ENCODE measurements around the gene FOXK1.
"Not testable (repeated sequence)": the region's sequence is repeated elsewhere in the genome, so short reads cannot be mapped to it uniquely, and the experiment has no call there.

FOXK1 gene

GRCh38 chr7:4786015-4786414, 103.9 kb downstream of the FOXK1 start:
- DNase-seq (ENCODE audit: low spot score), result no peak

- DNase-seq (ENCODE audit: low spot score), result no peak
Observed at GRCh38 chr7:4787541-4787940, 105.4 kb downstream of the FOXK1 start.

GRCh38 chr7:4787947-4788626, 106.0 kb downstream of the FOXK1 start:
- no peak for DNase-seq (ENCODE audit: low spot score)

- no peak for DNase-seq (ENCODE audit: low spot score)
Observed at GRCh38 chr7:4788627-4789189, 106.6 kb downstream of the FOXK1 start.

- DNase-seq (ENCODE audit: low spot score), result no peak
Observed at GRCh38 chr7:4789194-4790077, 107.3 kb downstream of the FOXK1 start.

GRCh38 chr7:4790078-4790465, 108.0 kb downstream of the FOXK1 start:
- no peak for DNase-seq (ENCODE audit: low spot score)

- DNase-seq (ENCODE audit: low spot score), result no peak
Observed at GRCh38 chr7:4790516-4790991, 108.5 kb downstream of the FOXK1 start.

- DNase-seq (ENCODE audit: low spot score), result peak; percentile 34
Observed at GRCh38 chr7:4791101-4791737, 109.1 kb downstream of the FOXK1 start.

GRCh38 chr7:4791738-4792536, 109.8 kb downstream of the FOXK1 start:
- DNase-seq (ENCODE audit: low spot score), result no peak

- DNase-seq (ENCODE audit: low spot score), result no peak
Observed at GRCh38 chr7:4792537-4793126, 110.5 kb downstream of the FOXK1 start.

- not testable (repeated sequence) for DNase-seq (ENCODE audit: low spot score)
Observed at GRCh38 chr7:4793385-4793993, 111.4 kb downstream of the FOXK1 start.

- not testable (repeated sequence) for DNase-seq (ENCODE audit: low spot score)
Observed at GRCh38 chr7:4794171-4794570, 112.1 kb downstream of the FOXK1 start.

- DNase-seq (ENCODE audit: low spot score), result no peak
Observed at GRCh38 chr7:4794591-4795350, 112.7 kb downstream of the FOXK1 start.

GRCh38 chr7:4796453-4796852, 114.4 kb downstream of the FOXK1 start:
- DNase-seq (ENCODE audit: low spot score), result no peak

GRCh38 chr7:4797858-4798705, 116.0 kb downstream of the FOXK1 start:
- peak; percentile 58 for DNase-seq (ENCODE audit: low spot score)

- DNase-seq (ENCODE audit: low spot score), result peak; percentile 42
Observed at GRCh38 chr7:4798706-4799235, 116.7 kb downstream of the FOXK1 start.

- DNase-seq (ENCODE audit: low spot score), result no peak
Observed at GRCh38 chr7:4799508-4800268, 117.6 kb downstream of the FOXK1 start.

GRCh38 chr7:4800487-4800886, 118.4 kb downstream of the FOXK1 start:
- no peak for DNase-seq (ENCODE audit: low spot score)
